Measurements from ENCODE around the gene SERPINA5. TPM values are rescaled to one million over a fixed set of nuclear protein-coding genes. Genes with fewer than 3 reads are reported as not detected.

The SERPINA5 gene
- total and polyA plus RNA-seq, 2 of the 13 experiments (the other 11 are each of a cell fraction or from before 2014, with no cell fraction given): 449 to 498 TPM

GRCh38 chr14:94598816-94599655 is 17.8 kb downstream of the SERPINA5 start (continued):
- peak; percentile 53; the same call in 1 of the 2 replicates for TF ChIP-seq ZNF451 (CRISPR knock-in tag; IDR thresholded peaks at IDR 0.05)
- no peak for TF ChIP-seq MXD3 (CRISPR knock-in tag; IDR thresholded peaks at IDR 0.05)
- no peak for TF ChIP-seq EED (CRISPR knock-in tag; IDR thresholded peaks at IDR 0.05)
- peak; percentile 89; the same call in 1 of the 2 replicates for TF ChIP-seq JUNB (CRISPR knock-in tag; IDR thresholded peaks at IDR 0.05; ENCODE audit: borderline replicate concordance)
- TF ChIP-seq ASH2L (IDR thresholded peaks at IDR 0.05; ENCODE audit: insufficient read length, low read depth, low read length): peak; percentile 43
- TF ChIP-seq, protein P1, sequence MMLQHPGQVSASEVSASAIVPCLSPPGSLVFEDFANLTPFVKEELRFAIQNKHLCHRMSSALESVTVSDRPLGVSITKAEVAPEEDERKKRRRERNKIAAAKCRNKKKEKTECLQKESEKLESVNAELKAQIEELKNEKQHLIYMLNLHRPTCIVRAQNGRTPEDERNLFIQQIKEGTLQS (CRISPR knock-in tag; IDR thresholded peaks at IDR 0.05): peak; percentile 100
- TF ChIP-seq ZFAT (CRISPR knock-in tag; conservative IDR thresholded peaks at IDR 0.05): no peak
- peak; percentile 66 for TF ChIP-seq ATF7-NPFF (CRISPR knock-in tag; IDR thresholded peaks at IDR 0.05; ENCODE audit: low read depth)
- TF ChIP-seq, protein P2, sequence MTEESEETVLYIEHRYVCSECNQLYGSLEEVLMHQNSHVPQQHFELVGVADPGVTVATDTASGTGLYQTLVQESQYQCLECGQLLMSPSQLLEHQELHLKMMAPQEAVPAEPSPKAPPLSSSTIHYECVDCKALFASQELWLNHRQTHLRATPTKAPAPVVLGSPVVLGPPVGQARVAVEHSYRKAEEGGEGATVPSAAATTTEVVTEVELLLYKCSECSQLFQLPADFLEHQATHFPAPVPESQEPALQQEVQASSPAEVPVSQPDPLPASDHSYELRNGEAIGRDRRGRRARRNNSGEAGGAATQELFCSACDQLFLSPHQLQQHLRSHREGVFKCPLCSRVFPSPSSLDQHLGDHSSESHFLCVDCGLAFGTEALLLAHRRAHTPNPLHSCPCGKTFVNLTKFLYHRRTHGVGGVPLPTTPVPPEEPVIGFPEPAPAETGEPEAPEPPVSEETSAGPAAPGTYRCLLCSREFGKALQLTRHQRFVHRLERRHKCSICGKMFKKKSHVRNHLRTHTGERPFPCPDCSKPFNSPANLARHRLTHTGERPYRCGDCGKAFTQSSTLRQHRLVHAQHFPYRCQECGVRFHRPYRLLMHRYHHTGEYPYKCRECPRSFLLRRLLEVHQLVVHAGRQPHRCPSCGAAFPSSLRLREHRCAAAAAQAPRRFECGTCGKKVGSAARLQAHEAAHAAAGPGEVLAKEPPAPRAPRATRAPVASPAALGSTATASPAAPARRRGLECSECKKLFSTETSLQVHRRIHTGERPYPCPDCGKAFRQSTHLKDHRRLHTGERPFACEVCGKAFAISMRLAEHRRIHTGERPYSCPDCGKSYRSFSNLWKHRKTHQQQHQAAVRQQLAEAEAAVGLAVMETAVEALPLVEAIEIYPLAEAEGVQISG (CRISPR knock-in tag; IDR thresholded peaks at IDR 0.05): peak; percentile 77
- no peak for TF ChIP-seq ZFP41 (CRISPR knock-in tag; IDR thresholded peaks at IDR 0.05; ENCODE audit: borderline replicate concordance)
- 0 out of 2 replicates have a peak, but pooled peaks have one; percentile 39 for TF ChIP-seq NAIF1 (CRISPR knock-in tag; IDR thresholded peaks at IDR 0.05; ENCODE audit: borderline replicate concordance)
- no peak for TF ChIP-seq ZNF839 (CRISPR knock-in tag; IDR thresholded peaks at IDR 0.05; ENCODE audit: borderline replicate concordance)
- TF ChIP-seq KLF16 (CRISPR knock-in tag; IDR thresholded peaks at IDR 0.05): peak in 1 of 2 experiments; percentile 86; a peak in 2 of 4 replicates
- no peak for TF ChIP-seq ZNF234 (CRISPR knock-in tag; conservative IDR thresholded peaks at IDR 0.05)
- TF ChIP-seq, protein P3, sequence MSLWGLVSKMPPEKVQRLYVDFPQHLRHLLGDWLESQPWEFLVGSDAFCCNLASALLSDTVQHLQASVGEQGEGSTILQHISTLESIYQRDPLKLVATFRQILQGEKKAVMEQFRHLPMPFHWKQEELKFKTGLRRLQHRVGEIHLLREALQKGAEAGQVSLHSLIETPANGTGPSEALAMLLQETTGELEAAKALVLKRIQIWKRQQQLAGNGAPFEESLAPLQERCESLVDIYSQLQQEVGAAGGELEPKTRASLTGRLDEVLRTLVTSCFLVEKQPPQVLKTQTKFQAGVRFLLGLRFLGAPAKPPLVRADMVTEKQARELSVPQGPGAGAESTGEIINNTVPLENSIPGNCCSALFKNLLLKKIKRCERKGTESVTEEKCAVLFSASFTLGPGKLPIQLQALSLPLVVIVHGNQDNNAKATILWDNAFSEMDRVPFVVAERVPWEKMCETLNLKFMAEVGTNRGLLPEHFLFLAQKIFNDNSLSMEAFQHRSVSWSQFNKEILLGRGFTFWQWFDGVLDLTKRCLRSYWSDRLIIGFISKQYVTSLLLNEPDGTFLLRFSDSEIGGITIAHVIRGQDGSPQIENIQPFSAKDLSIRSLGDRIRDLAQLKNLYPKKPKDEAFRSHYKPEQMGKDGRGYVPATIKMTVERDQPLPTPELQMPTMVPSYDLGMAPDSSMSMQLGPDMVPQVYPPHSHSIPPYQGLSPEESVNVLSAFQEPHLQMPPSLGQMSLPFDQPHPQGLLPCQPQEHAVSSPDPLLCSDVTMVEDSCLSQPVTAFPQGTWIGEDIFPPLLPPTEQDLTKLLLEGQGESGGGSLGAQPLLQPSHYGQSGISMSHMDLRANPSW (CRISPR knock-in tag; IDR thresholded peaks at IDR 0.05; ENCODE audit: borderline replicate concordance): peak; percentile 67; the same call in 1 of the 2 replicates
- TF ChIP-seq ZNF354B (CRISPR knock-in tag; IDR thresholded peaks at IDR 0.05): 0 out of 2 replicates have a peak, but pooled peaks have one; percentile 32
- no peak for TF ChIP-seq ZFP36 (IDR thresholded peaks at IDR 0.05; ENCODE audit: borderline replicate concordance, low read depth, low read length, partially characterized antibody)
- TF ChIP-seq, protein P4, sequence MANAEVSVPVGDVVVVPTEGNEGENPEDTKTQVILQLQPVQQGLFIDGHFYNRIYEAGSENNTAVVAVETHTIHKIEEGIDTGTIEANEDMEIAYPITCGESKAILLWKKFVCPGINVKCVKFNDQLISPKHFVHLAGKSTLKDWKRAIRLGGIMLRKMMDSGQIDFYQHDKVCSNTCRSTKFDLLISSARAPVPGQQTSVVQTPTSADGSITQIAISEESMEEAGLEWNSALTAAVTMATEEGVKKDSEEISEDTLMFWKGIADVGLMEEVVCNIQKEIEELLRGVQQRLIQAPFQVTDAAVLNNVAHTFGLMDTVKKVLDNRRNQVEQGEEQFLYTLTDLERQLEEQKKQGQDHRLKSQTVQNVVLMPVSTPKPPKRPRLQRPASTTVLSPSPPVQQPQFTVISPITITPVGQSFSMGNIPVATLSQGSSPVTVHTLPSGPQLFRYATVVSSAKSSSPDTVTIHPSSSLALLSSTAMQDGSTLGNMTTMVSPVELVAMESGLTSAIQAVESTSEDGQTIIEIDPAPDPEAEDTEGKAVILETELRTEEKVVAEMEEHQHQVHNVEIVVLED (CRISPR knock-in tag; IDR thresholded peaks at IDR 0.05; ENCODE audit: borderline replicate concordance): peak; percentile 42; the same call in 1 of the 2 replicates
